KMS-11 (cell line): ENCODE data around the gene CHAF1A.

Experiments
- H2AFZ ChIP-seq: fragments of 200-600 bp; sonication (generic); 2 replicates; pipeline ENCODE4 v1.6.1; 2016; ENCODE audit warnings: antibody characterized with exemption, mixed run types, low read depth
- H3K27ac ChIP-seq: fragments of 200-600 bp; sonication (generic); 2 replicates; pipeline ENCODE4 v1.6.1; 2016; ENCODE audit warnings: mild to moderate bottlenecking, mixed run types
- H3K27me3 ChIP-seq: fragments of 200-600 bp; sonication (generic); 2 replicates; pipeline ENCODE4 v1.6.1; 2017; ENCODE audit warnings: mild to moderate bottlenecking, low read depth, mixed run types, moderate library complexity; ENCODE audit not compliant: insufficient read depth
- H3K36me3 ChIP-seq: fragments of 200-600 bp; sonication (generic); 2 replicates; pipeline ENCODE4 v1.6.1; 2017; ENCODE audit warnings: mild to moderate bottlenecking, mixed run types; ENCODE audit not compliant: insufficient read depth
- H3K4me1 ChIP-seq: fragments of 200-600 bp; sonication (generic); 2 replicates; pipeline ENCODE4 v1.6.1; 2016; ENCODE audit warnings: mild to moderate bottlenecking, low read depth, mixed run types; ENCODE audit not compliant: poor library complexity, severe bottlenecking
- H3K4me2 ChIP-seq: fragments of 200-600 bp; sonication (generic); 2 replicates; pipeline ENCODE4 v1.7.0; 2016; ENCODE audit warnings: mild to moderate bottlenecking, mixed run types
- H3K4me3 ChIP-seq: fragments of 200-600 bp; sonication (generic); IDR thresholded peaks from 2 replicates; pipeline ENCODE4 v1.6.1; 2017; ENCODE audit warnings: low read depth, low read length, mixed read lengths; ENCODE audit not compliant: insufficient read depth
- H3K79me2 ChIP-seq: fragments of 200-600 bp; sonication (generic); 2 replicates; pipeline ENCODE4 v1.6.1; 2016; ENCODE audit warnings: low read depth, mixed run types; ENCODE audit not compliant: insufficient read depth
- H3K9ac ChIP-seq: fragments of 200-600 bp; sonication (generic); 2 replicates; pipeline ENCODE4 v1.6.1; 2016; ENCODE audit warnings: mild to moderate bottlenecking, mixed run types
- H4K20me1 ChIP-seq: fragments of 200-600 bp; sonication (generic); 2 replicates; pipeline ENCODE4 v1.6.1; 2016; ENCODE audit warnings: mild to moderate bottlenecking, mixed run types; ENCODE audit not compliant: insufficient read depth
- TF ChIP-seq, protein P1 (sequence below): fragments of 200-600 bp; sonication (generic); conservative IDR thresholded peaks from 2 replicates; pipeline ENCODE4 v1.6.1; 2017; ENCODE audit warnings: low read depth, mild to moderate bottlenecking, antibody characterized with exemption, low read length, moderate library complexity, mixed read lengths

CHAF1A gene

DNA sequence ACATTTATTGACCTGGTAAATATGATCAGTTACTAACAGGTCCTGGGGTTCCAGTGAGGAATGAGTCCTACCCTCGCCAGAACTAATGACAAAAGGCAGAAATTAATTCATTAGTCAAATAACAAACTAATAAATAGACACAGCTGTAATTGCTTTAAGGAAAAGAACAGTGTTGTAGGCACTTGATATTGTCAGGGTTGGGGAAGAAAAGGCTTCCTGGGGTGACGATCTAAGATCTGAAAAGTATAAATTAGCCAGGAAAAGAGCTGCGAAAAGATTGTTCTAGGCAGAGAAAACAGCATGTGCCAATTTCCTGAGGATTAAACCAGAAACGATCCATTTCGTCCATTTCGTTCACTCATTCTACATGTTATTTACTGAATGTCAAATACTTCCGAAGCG is 670 bp upstream of the CHAF1A start:
- peaks cover 33% of the 10 kb centered on the region for H3K4me1 ChIP-seq
- TF ChIP-seq, protein P1, sequence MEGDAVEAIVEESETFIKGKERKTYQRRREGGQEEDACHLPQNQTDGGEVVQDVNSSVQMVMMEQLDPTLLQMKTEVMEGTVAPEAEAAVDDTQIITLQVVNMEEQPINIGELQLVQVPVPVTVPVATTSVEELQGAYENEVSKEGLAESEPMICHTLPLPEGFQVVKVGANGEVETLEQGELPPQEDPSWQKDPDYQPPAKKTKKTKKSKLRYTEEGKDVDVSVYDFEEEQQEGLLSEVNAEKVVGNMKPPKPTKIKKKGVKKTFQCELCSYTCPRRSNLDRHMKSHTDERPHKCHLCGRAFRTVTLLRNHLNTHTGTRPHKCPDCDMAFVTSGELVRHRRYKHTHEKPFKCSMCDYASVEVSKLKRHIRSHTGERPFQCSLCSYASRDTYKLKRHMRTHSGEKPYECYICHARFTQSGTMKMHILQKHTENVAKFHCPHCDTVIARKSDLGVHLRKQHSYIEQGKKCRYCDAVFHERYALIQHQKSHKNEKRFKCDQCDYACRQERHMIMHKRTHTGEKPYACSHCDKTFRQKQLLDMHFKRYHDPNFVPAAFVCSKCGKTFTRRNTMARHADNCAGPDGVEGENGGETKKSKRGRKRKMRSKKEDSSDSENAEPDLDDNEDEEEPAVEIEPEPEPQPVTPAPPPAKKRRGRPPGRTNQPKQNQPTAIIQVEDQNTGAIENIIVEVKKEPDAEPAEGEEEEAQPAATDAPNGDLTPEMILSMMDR: no peak
- no peaks in the 10 kb centered on the region for H3K27me3 ChIP-seq
- H3K27ac ChIP-seq: peak overlapping the region; percentile 37
- peak overlapping the region; percentile 99; the same call in 1 of the 2 replicates for H3K9ac ChIP-seq
- H2AFZ ChIP-seq: peak overlapping the region; percentile 44; the same call in 1 of the 2 replicates
- H3K4me3 ChIP-seq: no peak overlapping the region
- peak overlapping the region; percentile 60 for H3K4me2 ChIP-seq
- peaks cover 75% of the 10 kb centered on the region for H3K79me2 ChIP-seq
- H3K36me3 ChIP-seq: no peaks in the 10 kb centered on the region
- peaks cover 12% of the 10 kb centered on the region for H4K20me1 ChIP-seq

DNA sequence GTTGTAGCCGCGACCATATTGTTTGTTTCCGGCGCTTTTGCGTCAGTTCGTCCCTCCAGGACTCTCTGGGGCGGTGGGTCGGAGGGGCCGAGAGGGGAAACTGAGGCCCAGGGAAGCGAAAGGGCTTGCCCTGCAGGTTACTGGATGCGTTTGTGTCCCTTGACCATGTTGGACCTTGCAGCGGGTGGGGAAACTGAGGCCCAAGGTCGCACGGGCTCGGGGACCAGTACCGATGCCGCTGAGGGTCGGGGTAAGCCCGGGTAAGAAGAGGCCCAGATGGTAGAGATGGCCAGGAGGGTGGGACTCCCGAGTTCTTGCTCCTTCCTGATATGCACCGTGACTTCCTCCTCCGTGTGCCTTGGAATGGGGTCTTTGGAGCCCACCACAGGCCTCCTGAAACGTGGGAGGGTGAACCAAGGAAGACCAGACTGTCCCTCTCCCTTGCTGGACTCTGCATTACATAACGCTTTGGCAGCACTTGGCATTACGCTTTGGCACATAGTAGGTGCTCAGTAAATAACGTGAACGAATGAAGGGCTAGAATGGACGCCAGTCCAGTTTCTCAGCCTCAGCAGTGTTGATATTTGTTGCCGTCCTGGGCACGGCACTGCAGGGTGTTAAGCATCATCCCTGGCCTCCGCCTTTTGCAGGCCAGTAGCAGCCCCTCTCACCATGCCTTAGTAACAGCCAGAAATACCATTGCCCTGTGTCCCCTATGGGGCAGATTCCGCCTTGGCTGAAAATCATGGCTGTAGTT is 743 bp downstream of the CHAF1A start:
- H3K9ac ChIP-seq: peak overlapping the region; percentile 99
- peaks cover 73% of the 10 kb centered on the region for H3K79me2 ChIP-seq
- H4K20me1 ChIP-seq: peaks cover 12% of the 10 kb centered on the region
- peak overlapping the region; percentile 96 for H3K4me2 ChIP-seq
- H3K36me3 ChIP-seq: no peaks in the 10 kb centered on the region
- peaks cover 33% of the 10 kb centered on the region for H3K4me1 ChIP-seq
- no peak overlapping the region for H3K4me3 ChIP-seq
- H3K27ac ChIP-seq: peak overlapping the region; percentile 73
- no peaks in the 10 kb centered on the region for H3K27me3 ChIP-seq
- TF ChIP-seq, protein P1: no peak
- peak overlapping the region; percentile 35; the same call in 1 of the 2 replicates for H2AFZ ChIP-seq

DNA sequence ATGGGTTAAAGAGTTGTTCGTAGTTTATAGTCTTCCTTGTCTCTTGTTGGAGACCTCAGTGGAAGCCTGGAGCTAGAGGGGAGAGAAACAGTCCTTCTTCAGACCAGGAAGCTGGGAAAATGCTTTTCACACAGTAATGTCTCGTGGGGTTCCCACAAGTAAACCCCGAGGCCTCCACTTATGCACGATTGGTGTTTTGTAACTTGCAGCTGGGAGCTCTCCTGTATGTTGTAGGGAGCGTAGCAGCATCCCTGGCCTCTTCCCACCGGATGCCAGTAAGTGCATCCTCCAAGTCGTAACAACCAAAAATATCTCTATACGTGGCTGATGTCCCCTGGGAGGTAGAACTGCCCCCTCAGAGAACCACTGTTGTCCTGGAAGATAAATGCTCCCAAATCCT is 3.5 kb downstream of the CHAF1A start:
- peaks cover 25% of the 10 kb centered on the region for H3K4me1 ChIP-seq
- no peaks in the 10 kb centered on the region for H3K27me3 ChIP-seq
- H3K9ac ChIP-seq: no peak overlapping the region
- no peaks in the 10 kb centered on the region for H3K36me3 ChIP-seq
- H3K4me3 ChIP-seq: no peak overlapping the region
- H4K20me1 ChIP-seq: peaks cover 12% of the 10 kb centered on the region
- no peak overlapping the region for H3K4me2 ChIP-seq
- H2AFZ ChIP-seq: no peak overlapping the region
- no peak overlapping the region for H3K27ac ChIP-seq
- peaks cover 79% of the 10 kb centered on the region for H3K79me2 ChIP-seq
- TF ChIP-seq, protein P1: no peak

DNA sequence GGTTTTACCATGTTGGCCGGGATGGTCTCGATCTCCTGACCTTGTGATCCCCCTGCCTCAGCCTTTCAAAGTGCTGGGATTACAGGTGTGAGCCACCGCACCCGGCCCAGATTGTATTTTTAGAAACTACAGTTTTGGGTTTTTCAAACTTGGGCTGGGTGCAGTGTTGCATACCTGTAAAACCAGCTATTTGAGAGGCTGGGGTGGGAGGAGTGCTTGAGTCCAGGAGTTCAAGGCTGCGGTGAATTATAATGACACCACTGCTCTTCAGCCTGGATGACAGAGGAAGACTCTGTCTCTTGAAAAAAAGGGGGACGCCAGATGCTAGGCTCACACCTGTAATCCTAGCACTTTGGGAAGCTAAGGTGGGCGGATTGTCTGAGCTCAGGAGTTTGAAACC is 4.2 kb downstream of the CHAF1A start:
- TF ChIP-seq, protein P1: no peak
- H3K27ac ChIP-seq: no peak overlapping the region
- H3K27me3 ChIP-seq: no peaks in the 10 kb centered on the region
- H3K4me2 ChIP-seq: no peak overlapping the region
- peaks cover 79% of the 10 kb centered on the region for H3K79me2 ChIP-seq
- no peak overlapping the region for H3K4me3 ChIP-seq
- H3K4me1 ChIP-seq: peaks cover 18% of the 10 kb centered on the region
- H4K20me1 ChIP-seq: peaks cover 12% of the 10 kb centered on the region
- no peak overlapping the region for H3K9ac ChIP-seq
- no peak overlapping the region for H2AFZ ChIP-seq
- peaks cover under 1% of the 10 kb centered on the region; the same call in 1 of the 2 replicates for H3K36me3 ChIP-seq
